Activated T-helper 2 cell treated with anti-CD3 and anti-CD28 coated beads, Interferon-gamma antibody, Interleukin-2, Interleukin-4, amounts not matched to agents 10 μg/mL and 5 μg/mL and 100 μg/mL, durations not matched to agents 14 hours and 24 hours and 36 hours (primary cell): Measurements from ENCODE around the gene UBE2J1. TPM values are rescaled to one million over a fixed set of nuclear protein-coding genes. Genes with fewer than 3 reads are reported as not detected.

Experiments used
- total RNA-seq: library from RNA; stranded (reverse); gene quantifications from 2 replicates; pipeline ENCODE4 v1.2.3, GENCODE V29; 2022

The UBE2J1 gene
- total RNA-seq, 1 donor from 2014 or later = 34.4 TPM

Other genes with a start within 250 kb of the UBE2J1 start
- 0.07 and 0.09 TPM in 2 replicates for gene SRSF12, start 234.7 kb downstream of the UBE2J1 start, total RNA-seq
- gene PM20D2, start 206.7 kb downstream of the UBE2J1 start, total RNA-seq = 14.8 and 15.3 TPM in 2 replicates
- not detected in 2 replicates for gene GABRR1, start 135.4 kb downstream of the UBE2J1 start, total RNA-seq
- 0.34 and 0.78 TPM in 2 replicates for gene GABRR2, start 37.4 kb downstream of the UBE2J1 start, total RNA-seq
- 6.3 and 7.2 TPM in 2 replicates for gene RRAGD, start 59.6 kb upstream of the UBE2J1 start, total RNA-seq
- gene ANKRD6, start 80.4 kb upstream of the UBE2J1 start, total RNA-seq = 2.2 TPM in 2 replicates